Measurements from ENCODE around the gene CTTN.

DNA sequence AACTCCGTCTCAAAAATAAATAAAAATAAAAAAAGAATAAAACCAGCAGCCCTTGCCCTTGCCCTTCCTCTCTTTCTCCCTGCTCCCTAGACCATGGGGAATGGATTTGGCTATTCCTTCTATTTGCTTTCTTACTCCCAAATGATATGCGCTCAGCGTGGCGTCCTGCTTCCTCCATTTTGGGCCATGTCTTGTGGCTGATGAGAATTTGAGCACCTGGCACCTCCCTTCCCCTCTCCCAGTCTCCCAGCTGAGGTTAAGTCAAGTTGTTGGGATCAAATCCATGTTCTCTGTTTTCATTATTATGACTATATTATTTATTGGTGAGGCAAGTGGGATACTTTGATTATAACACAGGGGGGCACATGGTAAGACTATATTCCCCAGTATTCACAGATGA, 10.8 kb upstream of the CTTN start:
- TF ChIP-seq, protein P1, sequence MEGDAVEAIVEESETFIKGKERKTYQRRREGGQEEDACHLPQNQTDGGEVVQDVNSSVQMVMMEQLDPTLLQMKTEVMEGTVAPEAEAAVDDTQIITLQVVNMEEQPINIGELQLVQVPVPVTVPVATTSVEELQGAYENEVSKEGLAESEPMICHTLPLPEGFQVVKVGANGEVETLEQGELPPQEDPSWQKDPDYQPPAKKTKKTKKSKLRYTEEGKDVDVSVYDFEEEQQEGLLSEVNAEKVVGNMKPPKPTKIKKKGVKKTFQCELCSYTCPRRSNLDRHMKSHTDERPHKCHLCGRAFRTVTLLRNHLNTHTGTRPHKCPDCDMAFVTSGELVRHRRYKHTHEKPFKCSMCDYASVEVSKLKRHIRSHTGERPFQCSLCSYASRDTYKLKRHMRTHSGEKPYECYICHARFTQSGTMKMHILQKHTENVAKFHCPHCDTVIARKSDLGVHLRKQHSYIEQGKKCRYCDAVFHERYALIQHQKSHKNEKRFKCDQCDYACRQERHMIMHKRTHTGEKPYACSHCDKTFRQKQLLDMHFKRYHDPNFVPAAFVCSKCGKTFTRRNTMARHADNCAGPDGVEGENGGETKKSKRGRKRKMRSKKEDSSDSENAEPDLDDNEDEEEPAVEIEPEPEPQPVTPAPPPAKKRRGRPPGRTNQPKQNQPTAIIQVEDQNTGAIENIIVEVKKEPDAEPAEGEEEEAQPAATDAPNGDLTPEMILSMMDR (IDR thresholded peaks at IDR 0.05): no peak
- no peak for TF ChIP-seq POLR2A (IDR thresholded peaks at IDR 0.05)
